Activated naive CD4-positive, alpha-beta T cell treated with anti-CD3 and anti-CD28 coated beads for 36 hours (primary cell): ENCODE measurements around the gene BCL6B. TPM values are rescaled to one million over a fixed set of nuclear protein-coding genes. Genes with fewer than 3 reads are reported as not detected.

Experiments
- CTCF ChIA-PET: fragments of 350-600 bp; sonication (Branson Sonifier 250); formaldehyde crosslinking; loops from one replicate; lab custom pipeline; 2021; ENCODE audit warnings: antibody characterized with exemption; lab: Charles Lee
- DNase-seq: peaks from one replicate; pipeline ENCODE4 v3.0.0-alpha.2; 2020
- H3K27ac Mint-ChIP-seq: one replicate; pipeline ENCODE4 v1.8.0; 2021; ENCODE audit warnings: mild to moderate bottlenecking, mixed read lengths
- H3K27me3 Mint-ChIP-seq: one replicate; pipeline ENCODE4 v1.8.0; 2021; ENCODE audit warnings: low read depth, mixed read lengths
- H3K36me3 Mint-ChIP-seq: one replicate; pipeline ENCODE4 v1.8.0; 2021; ENCODE audit warnings: low read depth, mixed read lengths
- H3K4me1 Mint-ChIP-seq: one replicate; pipeline ENCODE4 v1.8.0; 2021; ENCODE audit warnings: low read depth, mixed read lengths
- H3K4me3 Mint-ChIP-seq: one replicate; pipeline ENCODE4 v1.8.0; 2021; ENCODE audit warnings: mild to moderate bottlenecking, moderate library complexity, mixed read lengths
- H3K9me3 Mint-ChIP-seq: one replicate; pipeline ENCODE4 v1.8.0; 2021; ENCODE audit warnings: mixed read lengths
- intact Hi-C: fragments of 100-400 bp; cut with micrococcal nuclease; formaldehyde crosslinking; loops from one replicate; pipeline ENCODE4 v1.15.1; 2023
- total RNA-seq, 2 experiments: library from RNA; stranded (reverse); gene quantifications; one replicate each; pipeline ENCODE4 v1.2.3, GENCODE V29; 2021

Gene BCL6B
- total RNA-seq, 2 experiments from 2014 or later: 0.62 to 0.74 TPM

DNA sequence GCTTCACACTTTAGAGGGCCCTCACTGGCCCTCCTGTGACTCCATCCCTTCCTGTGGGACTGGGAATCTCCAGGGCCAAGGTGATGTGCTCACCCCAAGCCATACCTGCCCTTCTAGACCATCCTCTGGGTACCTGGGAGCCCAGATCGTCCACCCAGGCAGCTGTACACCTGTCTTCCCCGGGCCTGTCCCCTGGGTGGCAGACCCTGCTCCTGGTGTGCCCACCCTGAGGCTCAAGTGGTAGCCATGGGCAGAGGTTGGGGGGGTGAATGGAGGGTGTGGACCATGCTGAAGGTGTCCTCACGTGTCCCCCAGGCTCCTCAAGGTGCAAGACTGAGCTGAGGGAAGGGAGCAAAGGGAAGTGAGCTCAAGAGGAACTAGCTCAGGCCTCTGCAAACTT lies 47.9 kb downstream of the BCL6B start:
- Mint-ChIP-seq H3K9me3 (peaks cover 16% of the 10 kb centered on the region), H3K27me3 (no peaks in the 10 kb centered on the region), H3K27ac (no peak overlapping the region), H3K4me1 (no peaks in the 10 kb centered on the region), H3K36me3 (peaks cover 2% of the 10 kb centered on the region), H3K4me3 (no peak overlapping the region)
- CTCF ChIA-PET: interaction anchor here (0.6 kb wide), 1 partner anchor 23 kb away, joined by 3 read pairs; no protein-coding TSS in a partner anchor
- no peak for DNase-seq
- intact Hi-C loops: no loop called here

DNA sequence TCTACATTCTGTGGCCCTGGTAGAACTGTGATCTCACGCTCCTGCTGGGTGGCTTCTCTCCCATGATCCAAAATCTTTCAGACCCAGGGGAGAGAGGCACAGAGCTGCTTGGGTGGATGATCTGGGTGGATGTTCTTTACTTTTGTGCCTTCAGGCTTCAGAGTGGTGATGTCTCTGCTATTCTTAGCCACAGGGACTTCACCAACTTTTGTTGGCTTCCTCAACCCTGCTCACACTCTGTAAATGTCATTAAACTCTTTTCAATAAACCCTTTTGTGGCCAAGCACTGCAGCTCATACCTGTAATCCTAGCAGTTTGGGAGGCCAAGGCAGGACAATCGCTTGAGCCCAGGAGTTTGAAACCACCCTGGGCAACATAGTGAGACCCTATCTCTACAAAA lies 49.6 kb downstream of the BCL6B start:
- DNase-seq: no peak
- peaks cover 13% of the 10 kb centered on the region for H3K9me3 Mint-ChIP-seq
- no peak overlapping the region for H3K27ac Mint-ChIP-seq
- no peaks in the 10 kb centered on the region for H3K27me3 Mint-ChIP-seq
- no peaks in the 10 kb centered on the region for H3K36me3 Mint-ChIP-seq
- no peaks in the 10 kb centered on the region for H3K4me1 Mint-ChIP-seq
- H3K4me3 Mint-ChIP-seq: no peak overlapping the region
- CTCF ChIA-PET: no interaction called here
- intact Hi-C loops: no loop called here

DNA sequence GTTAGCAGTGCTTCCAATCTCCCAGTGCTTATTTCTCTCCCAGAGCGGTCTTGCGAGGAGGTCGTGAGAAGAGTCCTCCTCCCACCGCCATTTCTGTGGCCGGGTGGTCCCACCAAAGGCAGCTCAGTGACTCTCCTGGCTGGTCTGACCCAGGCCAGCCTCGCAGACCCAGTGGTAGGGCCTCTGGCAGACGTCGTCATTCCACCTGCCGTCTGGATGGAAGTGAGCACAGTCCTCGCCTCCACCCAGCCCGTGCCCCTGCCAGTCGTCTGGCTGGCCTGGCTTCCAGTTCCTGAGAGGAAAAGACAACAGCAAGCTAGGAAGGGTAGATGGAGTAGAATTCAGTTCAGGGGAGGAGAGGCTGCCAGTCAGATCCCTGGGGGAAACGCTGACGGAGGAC lies 52.1 kb downstream of the BCL6B start:
- no peaks in the 10 kb centered on the region for H3K27me3 Mint-ChIP-seq
- no peak overlapping the region for H3K4me3 Mint-ChIP-seq
- H3K4me1 Mint-ChIP-seq: no peaks in the 10 kb centered on the region
- no peak for DNase-seq
- intact Hi-C loops: no loop called here
- no peaks in the 10 kb centered on the region for H3K9me3 Mint-ChIP-seq
- CTCF ChIA-PET: interaction anchor here (1.3 kb wide), 1 partner anchor 103 kb away, joined by 3 read pairs; no protein-coding TSS in a partner anchor
- H3K27ac Mint-ChIP-seq: no peak overlapping the region
- H3K36me3 Mint-ChIP-seq: no peaks in the 10 kb centered on the region

DNA sequence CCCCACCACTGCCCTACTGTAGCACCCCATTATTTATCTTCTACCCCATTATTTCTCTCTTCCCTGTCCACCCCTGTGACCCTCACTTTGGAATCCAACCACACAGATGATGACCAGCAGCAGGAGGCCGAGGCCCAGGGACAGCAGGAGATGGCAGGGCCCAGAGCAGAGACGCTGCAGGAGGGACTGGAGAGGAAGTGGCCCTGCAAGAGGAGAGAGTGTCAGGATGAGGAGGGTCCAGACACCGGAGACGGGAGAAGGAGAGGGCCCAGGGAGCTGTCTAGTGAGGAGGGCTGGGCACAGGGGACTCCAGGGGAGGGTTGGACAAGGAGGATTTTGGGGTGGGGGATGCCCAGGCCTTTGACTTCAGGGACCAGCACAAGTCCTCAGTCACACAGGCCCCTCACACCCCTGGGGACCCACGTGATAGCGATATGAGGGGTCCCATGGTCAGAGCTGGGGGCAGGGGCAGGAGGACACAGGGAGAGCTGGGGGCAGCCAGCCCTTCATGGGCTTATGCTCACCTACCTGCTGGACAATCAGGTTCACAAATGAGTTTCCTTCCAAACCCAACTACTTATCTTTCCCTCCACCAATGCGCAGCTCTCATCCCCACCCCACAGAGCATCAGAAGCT lies 55.2 kb downstream of the BCL6B start:
- Mint-ChIP-seq H3K4me3 (no peak overlapping the region), H3K9me3 (no peaks in the 10 kb centered on the region), H3K36me3 (no peaks in the 10 kb centered on the region), H3K4me1 (peaks cover 12% of the 10 kb centered on the region), H3K27me3 (no peaks in the 10 kb centered on the region), H3K27ac (no peak overlapping the region)
- intact Hi-C loops: no loop called here
- CTCF ChIA-PET: no interaction called here
- no peak for DNase-seq

DNA sequence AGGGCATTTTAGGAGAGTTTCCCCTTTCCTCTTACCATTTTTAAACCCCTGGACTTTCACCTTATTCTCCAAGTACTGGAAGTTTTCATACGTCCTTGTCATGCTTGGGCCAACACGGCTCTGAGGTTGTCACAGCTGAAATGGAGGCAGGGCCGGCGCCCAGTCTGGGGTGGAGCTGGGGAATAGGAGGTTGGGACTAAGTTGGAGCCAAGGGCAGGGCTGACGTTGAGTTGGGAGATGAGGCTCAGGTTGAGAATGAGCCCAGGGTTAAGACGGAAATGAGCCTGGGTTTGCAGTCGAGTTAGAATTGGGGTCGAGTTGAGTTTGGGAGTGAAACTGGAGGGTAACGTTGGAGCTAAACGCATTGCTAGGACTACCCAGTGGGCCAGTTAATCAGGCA lies 55.9 kb downstream of the BCL6B start:
- Mint-ChIP-seq H3K4me3 (no peak overlapping the region), H3K36me3 (no peaks in the 10 kb centered on the region), H3K27me3 (no peaks in the 10 kb centered on the region), H3K4me1 (peaks cover 17% of the 10 kb centered on the region), H3K9me3 (no peaks in the 10 kb centered on the region), H3K27ac (no peak overlapping the region)
- DNase-seq: no peak
- CTCF ChIA-PET: no interaction called here
- intact Hi-C loops: no loop called here

Other genes starting within 250 kb of the BCL6B start
- gene FBXO39, start 246.8 kb upstream of the BCL6B start, total RNA-seq: not detected
- not detected for gene TEKT1, start 191.3 kb upstream of the BCL6B start, total RNA-seq
- not detected for gene ALOX12, start 27.0 kb upstream of the BCL6B start, total RNA-seq
- gene RNASEK, start 10.4 kb upstream of the BCL6B start, total RNA-seq: 100 to 1,000 TPM; 120 to 130 TPM
- 1 to 10 TPM; 4.1 to 5.3 TPM for gene SLC16A13, start 13.0 kb downstream of the BCL6B start, total RNA-seq
- gene SLC16A11, start 21.0 kb downstream of the BCL6B start, total RNA-seq: under 1 TPM; 0.30 to 0.64 TPM
- not detected for gene CLEC10A, start 57.2 kb downstream of the BCL6B start, total RNA-seq
- gene ASGR2, start 91.8 kb downstream of the BCL6B start, total RNA-seq: not detected
- gene ASGR1, start 156.3 kb downstream of the BCL6B start, total RNA-seq: 1 to 10 TPM in 1 of 2 experiments, under 1 TPM in 1; 0.64 to 1.5 TPM
- 10 to 100 TPM; 13.6 to 13.8 TPM for gene DLG4, start 196.8 kb downstream of the BCL6B start, total RNA-seq
- 100 to 1,000 TPM; 263 to 267 TPM for gene ACADVL, start 196.9 kb downstream of the BCL6B start, total RNA-seq
- 10 to 100 TPM; 26.7 to 29.4 TPM for gene DVL2, start 211.5 kb downstream of the BCL6B start, total RNA-seq
- 10 to 100 TPM in 1 of 2 experiments, 1 to 10 TPM in 1; 8.4 to 10.0 TPM for gene PHF23, start 216.4 kb downstream of the BCL6B start, total RNA-seq
- 100 to 1,000 TPM; 137 to 152 TPM for gene GABARAP, start 219.4 kb downstream of the BCL6B start, total RNA-seq
- gene CTDNEP1, start 228.7 kb downstream of the BCL6B start, total RNA-seq: 100 to 1,000 TPM; 147 to 152 TPM
- gene ELP5, start 229.2 kb downstream of the BCL6B start, total RNA-seq: 10 to 100 TPM; 52.4 to 53.5 TPM
- gene CLDN7, start 239.4 kb downstream of the BCL6B start, total RNA-seq: under 1 TPM in 1 of 2 experiments, not detected in 1; 0.40 TPM